GM15510 (cell line): ENCODE data around the gene CCDC66.

Experiments used
- POLR2A ChIP-seq: IDR thresholded peaks from 3 replicates; pipeline ENCODE4 v1.6.1; 2011; ENCODE audit warnings: borderline replicate concordance; ENCODE audit not compliant: insufficient read length; ENCODE audit errors: extremely low read depth

CCDC66 gene

GRCh38 chr3:56667973-56668579 is 111.1 kb downstream of the CCDC66 start:
- no peak for TF ChIP-seq POLR2A
